SK-N-SH treated with all-trans-retinoic acid at 6 μM for 48 hours (cell line): Measurements from ENCODE around the gene KRTAP16-1.

ENCODE experiments used
- BACH2 ChIP-seq: fragments of 250-450 bp; sonication (Bioruptor Pico); IDR thresholded peaks from 2 replicates; pipeline ENCODE4 v1.9.0; 2021; ENCODE audit warnings: mild to moderate bottlenecking, borderline replicate concordance
- ESRRG ChIP-seq: fragments of 250-450 bp; sonication (Bioruptor Pico); IDR thresholded peaks from 2 replicates; pipeline ENCODE4 v1.6.1; 2021; ENCODE audit warnings: mild to moderate bottlenecking
- OSR1 ChIP-seq: fragments of 250-450 bp; sonication (Bioruptor Pico); IDR thresholded peaks from 2 replicates; pipeline ENCODE4 v1.8.0; 2022; ENCODE audit warnings: moderate library complexity, mild to moderate bottlenecking, inconsistent platforms
- PATZ1 ChIP-seq: fragments of 250-450 bp; sonication (Bioruptor Pico); IDR thresholded peaks from 2 replicates; pipeline ENCODE4 v1.8.0; 2020; ENCODE audit warnings: mild to moderate bottlenecking, moderate library complexity, borderline replicate concordance
- PPARA ChIP-seq: fragments of 250-450 bp; sonication (Bioruptor Pico); IDR thresholded peaks from 2 replicates; pipeline ENCODE4 v1.5.0; 2020; ENCODE audit warnings: mild to moderate bottlenecking, borderline replicate concordance
- RARB ChIP-seq: fragments of 250-450 bp; sonication (Bioruptor Pico); IDR thresholded peaks from 2 replicates; pipeline ENCODE4 v1.8.0; 2021; ENCODE audit warnings: mild to moderate bottlenecking, moderate library complexity
- TCF4 ChIP-seq: fragments of 250-450 bp; sonication (Bioruptor Pico); IDR thresholded peaks from 2 replicates; pipeline ENCODE4 v1.8.0; 2021; ENCODE audit warnings: mild to moderate bottlenecking, moderate library complexity, borderline replicate concordance
- ZFP3 ChIP-seq: fragments of 250-450 bp; sonication (Bioruptor Pico); IDR thresholded peaks from 2 replicates; pipeline ENCODE4 v1.5.0; 2020; ENCODE audit warnings: mild to moderate bottlenecking, moderate library complexity
- ZFP30 ChIP-seq: fragments of 450-650 bp; formaldehyde crosslinking; IDR thresholded peaks from 2 replicates; pipeline ENCODE4 v1.5.0; 2022; ENCODE audit warnings: mild to moderate bottlenecking, moderate library complexity
- TF ChIP-seq, protein P1 (sequence below): fragments of 250-450 bp; sonication (Bioruptor Pico); IDR thresholded peaks from 2 replicates; pipeline ENCODE4 v1.5.1; 2020; ENCODE audit warnings: low read depth, mild to moderate bottlenecking, moderate library complexity
- TF ChIP-seq, protein P2 (sequence below): fragments of 250-450 bp; sonication (Bioruptor Pico); IDR thresholded peaks from 2 replicates; pipeline ENCODE4 v1.8.0; 2021; ENCODE audit warnings: low read depth, mild to moderate bottlenecking, moderate library complexity, borderline replicate concordance

- TF ChIP-seq RARB (CRISPR knock-in tag) (no peak), PATZ1 (CRISPR knock-in tag) (no peak), ZFP30 (CRISPR knock-in tag) (no peak), OSR1 (no peak), ZFP3 (CRISPR knock-in tag) (no peak), PPARA (no peak), TCF4 (CRISPR knock-in tag) (no peak), ESRRG (CRISPR knock-in tag) (no peak), BACH2 (no peak)
- TF ChIP-seq, protein P1, sequence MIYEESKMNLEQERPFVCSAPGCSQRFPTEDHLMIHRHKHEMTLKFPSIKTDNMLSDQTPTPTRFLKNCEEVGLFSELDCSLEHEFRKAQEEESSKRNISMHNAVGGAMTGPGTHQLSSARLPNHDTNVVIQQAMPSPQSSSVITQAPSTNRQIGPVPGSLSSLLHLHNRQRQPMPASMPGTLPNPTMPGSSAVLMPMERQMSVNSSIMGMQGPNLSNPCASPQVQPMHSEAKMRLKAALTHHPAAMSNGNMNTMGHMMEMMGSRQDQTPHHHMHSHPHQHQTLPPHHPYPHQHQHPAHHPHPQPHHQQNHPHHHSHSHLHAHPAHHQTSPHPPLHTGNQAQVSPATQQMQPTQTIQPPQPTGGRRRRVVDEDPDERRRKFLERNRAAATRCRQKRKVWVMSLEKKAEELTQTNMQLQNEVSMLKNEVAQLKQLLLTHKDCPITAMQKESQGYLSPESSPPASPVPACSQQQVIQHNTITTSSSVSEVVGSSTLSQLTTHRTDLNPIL (CRISPR knock-in tag): no peak
- TF ChIP-seq, protein P2, sequence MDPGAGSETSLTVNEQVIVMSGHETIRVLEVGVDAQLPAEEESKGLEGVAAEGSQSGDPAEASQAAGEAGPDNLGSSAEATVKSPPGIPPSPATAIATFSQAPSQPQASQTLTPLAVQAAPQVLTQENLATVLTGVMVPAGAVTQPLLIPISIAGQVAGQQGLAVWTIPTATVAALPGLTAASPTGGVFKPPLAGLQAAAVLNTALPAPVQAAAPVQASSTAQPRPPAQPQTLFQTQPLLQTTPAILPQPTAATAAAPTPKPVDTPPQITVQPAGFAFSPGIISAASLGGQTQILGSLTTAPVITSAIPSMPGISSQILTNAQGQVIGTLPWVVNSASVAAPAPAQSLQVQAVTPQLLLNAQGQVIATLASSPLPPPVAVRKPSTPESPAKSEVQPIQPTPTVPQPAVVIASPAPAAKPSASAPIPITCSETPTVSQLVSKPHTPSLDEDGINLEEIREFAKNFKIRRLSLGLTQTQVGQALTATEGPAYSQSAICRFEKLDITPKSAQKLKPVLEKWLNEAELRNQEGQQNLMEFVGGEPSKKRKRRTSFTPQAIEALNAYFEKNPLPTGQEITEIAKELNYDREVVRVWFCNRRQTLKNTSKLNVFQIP (CRISPR knock-in tag): no peak
Observed at GRCh38 chr17:41332239-41332638, 23.1 kb upstream of the KRTAP16-1 start.
